ENCODE data around the gene SKAP1. TPM values are rescaled to one million over a fixed set of nuclear protein-coding genes. Genes with fewer than 3 reads are reported as not detected.
"Not testable (repeated sequence)": the region's sequence is repeated elsewhere in the genome, so short reads cannot be mapped to it uniquely, and the experiment has no call there.

SKAP1 gene
- total RNA-seq, 1 donor from 2014 or later = under 0.01 TPM

GRCh38 chr17:48413613-48414405 is 16.2 kb downstream of the SKAP1 start:
- no peak for DNase-seq (ENCODE audit: low read depth in 2 of 2)

- DNase-seq (ENCODE audit: low read depth in 2 of 2) = no peak
Observed at GRCh38 chr17:48412841-48413240, 17.2 kb downstream of the SKAP1 start.

- not testable (repeated sequence) for DNase-seq (ENCODE audit: low read depth in 2 of 2)
Observed at GRCh38 chr17:48410821-48411220, 19.2 kb downstream of the SKAP1 start.

GRCh38 chr17:48409607-48410006 is 20.4 kb downstream of the SKAP1 start:
- DNase-seq (ENCODE audit: low read depth in 2 of 2) = no peak

GRCh38 chr17:48406936-48407567 is 23.0 kb downstream of the SKAP1 start:
- DNase-seq (ENCODE audit: low read depth in 2 of 2) = peak in 1 of 2 donors; percentile 82

- no peak for DNase-seq (ENCODE audit: low read depth in 2 of 2)
Observed at GRCh38 chr17:48394821-48395220, 35.2 kb downstream of the SKAP1 start.

GRCh38 chr17:48393283-48393682 is 36.7 kb downstream of the SKAP1 start:
- DNase-seq (ENCODE audit: low read depth in 2 of 2) = no peak

GRCh38 chr17:48392857-48393256 is 37.2 kb downstream of the SKAP1 start:
- DNase-seq (ENCODE audit: low read depth in 2 of 2) = no peak

- DNase-seq (ENCODE audit: low read depth in 2 of 2) = no peak
Observed at GRCh38 chr17:48391444-48391843, 38.6 kb downstream of the SKAP1 start.

- no peak for DNase-seq (ENCODE audit: low read depth in 2 of 2)
Observed at GRCh38 chr17:48389903-48390302, 40.1 kb downstream of the SKAP1 start.

GRCh38 chr17:48388955-48389743 is 40.9 kb downstream of the SKAP1 start:
- DNase-seq (ENCODE audit: low read depth in 2 of 2) = no peak

GRCh38 chr17:48386826-48387225 is 43.2 kb downstream of the SKAP1 start:
- DNase-seq (ENCODE audit: low read depth in 2 of 2) = no peak

GRCh38 chr17:48385319-48385718 is 44.7 kb downstream of the SKAP1 start:
- DNase-seq (ENCODE audit: low read depth in 2 of 2) = no peak

GRCh38 chr17:48384164-48384563 is 45.9 kb downstream of the SKAP1 start:
- no peak for DNase-seq (ENCODE audit: low read depth in 2 of 2)

- DNase-seq (ENCODE audit: low read depth in 2 of 2) = no peak
Observed at GRCh38 chr17:48382989-48383388, 47.0 kb downstream of the SKAP1 start.

GRCh38 chr17:48378708-48379392 is 51.2 kb downstream of the SKAP1 start:
- no peak for DNase-seq (ENCODE audit: low read depth in 2 of 2)

GRCh38 chr17:48378238-48378637 is 51.8 kb downstream of the SKAP1 start:
- no peak for DNase-seq (ENCODE audit: low read depth in 2 of 2)

- DNase-seq (ENCODE audit: low read depth in 2 of 2) = no peak
Observed at GRCh38 chr17:48376682-48377325, 53.2 kb downstream of the SKAP1 start.

- DNase-seq (ENCODE audit: low read depth in 2 of 2) = no peak
Observed at GRCh38 chr17:48375356-48375755, 54.7 kb downstream of the SKAP1 start.

- DNase-seq (ENCODE audit: low read depth in 2 of 2) = peak; percentile 34 to 50
Observed at GRCh38 chr17:48374650-48375230, 55.3 kb downstream of the SKAP1 start.

GRCh38 chr17:48373883-48374282 is 56.1 kb downstream of the SKAP1 start:
- DNase-seq (ENCODE audit: low read depth in 2 of 2) = no peak

All from dermis microvascular lymphatic vessel endothelial cell (primary cell).